Prostate gland (tissue), 2 donors: ENCODE measurements around the gene RPL29. TPM values are rescaled to one million over a fixed set of nuclear protein-coding genes. Genes with fewer than 3 reads are reported as not detected.

Experiments used
- DNase-seq: peaks from one replicate; pipeline ENCODE4 v3.0.0-alpha.2; 2019; ENCODE audit warnings: low spot score
- H3K27ac ChIP-seq, 2 donors: fragments of 200-600 bp; sonication (generic); 2 replicates each; pipeline ENCODE4 v1.5.1; 2017 to 2019
- H3K27me3 ChIP-seq: fragments of 200-600 bp; sonication (generic); replicated peaks from 2 replicates; pipeline ENCODE4 v1.5.1; 2019; ENCODE audit not compliant: insufficient read depth
- H3K36me3 ChIP-seq, 2 donors: fragments of 200-600 bp; sonication (generic); 1 replicate in 1 of 2; 2 replicates in 1 of 2; pipeline versions ENCODE4 v1.5.1 to v1.8.1; 2017 to 2019
- H3K4me1 ChIP-seq: fragments of 200-600 bp; sonication (generic); replicated peaks from 2 replicates; pipeline ENCODE4 v1.5.1; 2019
- H3K4me3 ChIP-seq, 2 donors: fragments of 200-600 bp; sonication (generic); 2 replicates each; pipeline ENCODE4 v1.5.1; 2017 to 2019
- H3K9me3 ChIP-seq: fragments of 200-600 bp; sonication (generic); 2 replicates; pipeline ENCODE4 v1.5.1; 2017
- POLR2A ChIP-seq: fragments of 450-650 bp; IDR thresholded peaks from one replicate; pipeline ENCODE4 v1.6.1; 2016; ENCODE audit warnings: antibody characterized with exemption, mild to moderate bottlenecking
- POLR2AphosphoS5 ChIP-seq: sonication (generic); formaldehyde crosslinking; IDR thresholded peaks from one replicate; pipeline ENCODE4 v1.6.1; 2017; ENCODE audit warnings: antibody characterized with exemption
- WGBS: methylation state at CpG from one replicate; pipeline ENCODE4 v1.1.5; 2018; 5-methylcytosine and 5-hydroxymethylcytosine counted together
- intact Hi-C: fragments of 100-400 bp; cut with DNase I; formaldehyde crosslinking; loops from one replicate; pipeline ENCODE4 v1.14.2; 2022
- total RNA-seq, 2 donors: library from RNA; depleted of rRNA; stranded (reverse); fragments of >200 nt; gene quantifications; one replicate each; pipeline ENCODE4 v1.1.0, GENCODE V29; 2016
- TF ChIP-seq, protein P1 (sequence below), 4 experiments: fragments of 200-600 bp in 2 of 4; fragments of 450-650 bp in 2 of 4; sonication (generic) in 2 of 4; IDR thresholded peaks; 1 replicate in 3 of 4; 2 replicates in 1 of 4; pipeline ENCODE4 v1.5.1; 2016 to 2019; ENCODE audit warnings: antibody characterized with exemption in 4 of 4, mild to moderate bottlenecking in 2 of 4, moderate library complexity in 2 of 4

RPL29 gene
- total RNA-seq, 2 donors from 2014 or later = 1,249 to 2,015 TPM

GRCh38 chr3:51980253-51980652 lies 15.4 kb downstream of the RPL29 start:
- H3K27me3 ChIP-seq = no peaks in the 10 kb centered on the region
- intact Hi-C loops = no loop called here
- H3K4me3 ChIP-seq = no peak overlapping the region
- H3K4me1 ChIP-seq = peaks cover 16% of the 10 kb centered on the region
- no peak overlapping the region for H3K27ac ChIP-seq
- WGBS = 96% methylated on average over 10 of the region's 10 CpGs
- H3K9me3 ChIP-seq = no peaks in the 10 kb centered on the region
- no peaks in the 10 kb centered on the region for H3K36me3 ChIP-seq
- TF ChIP-seq POLR2AphosphoS5 (no peak), POLR2A (no peak)
- TF ChIP-seq, protein P1, sequence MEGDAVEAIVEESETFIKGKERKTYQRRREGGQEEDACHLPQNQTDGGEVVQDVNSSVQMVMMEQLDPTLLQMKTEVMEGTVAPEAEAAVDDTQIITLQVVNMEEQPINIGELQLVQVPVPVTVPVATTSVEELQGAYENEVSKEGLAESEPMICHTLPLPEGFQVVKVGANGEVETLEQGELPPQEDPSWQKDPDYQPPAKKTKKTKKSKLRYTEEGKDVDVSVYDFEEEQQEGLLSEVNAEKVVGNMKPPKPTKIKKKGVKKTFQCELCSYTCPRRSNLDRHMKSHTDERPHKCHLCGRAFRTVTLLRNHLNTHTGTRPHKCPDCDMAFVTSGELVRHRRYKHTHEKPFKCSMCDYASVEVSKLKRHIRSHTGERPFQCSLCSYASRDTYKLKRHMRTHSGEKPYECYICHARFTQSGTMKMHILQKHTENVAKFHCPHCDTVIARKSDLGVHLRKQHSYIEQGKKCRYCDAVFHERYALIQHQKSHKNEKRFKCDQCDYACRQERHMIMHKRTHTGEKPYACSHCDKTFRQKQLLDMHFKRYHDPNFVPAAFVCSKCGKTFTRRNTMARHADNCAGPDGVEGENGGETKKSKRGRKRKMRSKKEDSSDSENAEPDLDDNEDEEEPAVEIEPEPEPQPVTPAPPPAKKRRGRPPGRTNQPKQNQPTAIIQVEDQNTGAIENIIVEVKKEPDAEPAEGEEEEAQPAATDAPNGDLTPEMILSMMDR (IDR thresholded peaks at IDR 0.05) = no peak
- no peak for DNase-seq

DNA sequence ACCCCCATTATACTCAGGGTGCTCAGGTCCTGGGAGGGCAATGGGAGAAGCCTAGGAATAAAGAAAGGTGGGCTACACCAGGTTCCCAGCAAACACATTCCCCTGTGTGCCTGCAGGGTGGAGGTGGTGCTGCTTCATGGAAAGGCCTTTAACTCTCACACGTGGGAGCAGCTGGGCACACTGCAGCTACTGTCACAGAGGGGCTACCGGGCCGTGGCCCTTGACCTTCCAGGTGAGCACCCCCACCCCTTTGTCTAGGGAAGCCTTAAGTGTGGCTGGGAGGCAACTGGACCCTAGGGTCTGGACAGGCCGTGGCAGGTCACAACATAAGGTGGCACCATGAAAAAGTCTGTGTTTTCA lies 17.6 kb downstream of the RPL29 start:
- Histone ChIP-seq H3K4me3 (no peak overlapping the region), H3K4me1 (peaks cover 17% of the 10 kb centered on the region), H3K27ac (no peak overlapping the region), H3K36me3 (no peaks in the 10 kb centered on the region), H3K27me3 (no peaks in the 10 kb centered on the region), H3K9me3 (no peaks in the 10 kb centered on the region)
- no peak for DNase-seq
- 86% methylated on average over 4 of the region's 4 CpGs for WGBS
- intact Hi-C loops = no loop called here
- no peak for TF ChIP-seq POLR2A

- WGBS = 81% methylated on average over 9 of the region's 9 CpGs
- Histone ChIP-seq H3K27me3 (no peaks in the 10 kb centered on the region), H3K36me3 (no peaks in the 10 kb centered on the region), H3K27ac (no peak overlapping the region), H3K9me3 (no peaks in the 10 kb centered on the region), H3K4me1 (peaks cover 17% of the 10 kb centered on the region), H3K4me3 (no peak overlapping the region)
- DNase-seq = no peak
- TF ChIP-seq, protein P1 (IDR thresholded peaks at IDR 0.05) = no peak
- TF ChIP-seq POLR2A = no peak
- intact Hi-C loops = no loop called here
These were observed 18.1 kb downstream of the RPL29 start for GRCh38 chr3:51977446-51978142.

DNA sequence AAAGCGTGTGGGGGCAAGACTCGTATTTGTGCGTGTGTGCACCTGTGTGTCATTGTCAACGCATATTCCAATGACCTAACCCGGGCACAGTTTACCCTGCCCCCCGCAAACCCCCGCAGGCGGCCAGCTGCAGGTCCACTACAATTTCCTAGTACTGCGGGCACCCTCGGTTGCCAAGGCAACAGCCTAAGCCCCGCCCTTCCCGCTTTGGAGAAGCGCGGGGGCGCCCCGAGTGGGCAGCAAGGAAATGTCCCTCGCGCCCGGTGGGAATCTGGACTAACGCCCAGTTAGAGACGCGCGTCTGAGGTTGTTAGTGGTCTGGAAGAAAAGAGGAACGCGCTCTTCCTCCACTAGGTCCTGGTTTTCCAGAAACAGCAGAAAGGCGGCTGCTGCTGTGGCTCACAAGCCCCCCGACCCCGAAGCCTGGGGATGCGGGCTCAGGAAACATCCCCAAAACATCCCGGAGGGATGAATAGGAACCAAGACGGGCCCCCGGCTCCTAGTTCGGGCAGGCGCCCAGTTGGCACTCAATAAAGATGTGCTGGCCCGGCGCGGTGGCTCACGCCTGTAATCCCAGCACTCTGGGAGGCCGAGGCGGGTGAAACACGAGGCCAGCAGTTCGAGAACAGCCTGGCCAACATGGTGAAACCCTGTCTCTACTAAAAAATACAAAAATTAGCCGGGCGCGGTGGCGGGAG lies 19.7 kb downstream of the RPL29 start:
- peak overlapping the region; percentile 54 to 67 for H3K4me3 ChIP-seq

GRCh38 chr3:51974963-51975851 lies 20.5 kb downstream of the RPL29 start, which contains the start of gene ABHD14A:
ABHD14A (plus strand) TSS chr3:51975064; CDS start chr3:51975136, 72 bp downstream.
- Histone ChIP-seq H3K27ac (peak within 1 kb of the TSS; percentile 90 to 91), H3K4me1 (peaks cover 14% of the 10 kb centered on the region), H3K9me3 (no peaks in the 10 kb centered on the region), H3K36me3 (no peaks in the 10 kb centered on the region), H3K4me3 (peak within 1 kb of the TSS; percentile 54 to 67), H3K27me3 (no peaks in the 10 kb centered on the region)
- no peak for TF ChIP-seq POLR2AphosphoS5
- TF ChIP-seq, protein P1 (IDR thresholded peaks at IDR 0.05) = peak in 2 of 4 experiments; percentile 6 to 26
- peak; percentile 74 for TF ChIP-seq POLR2A
- WGBS = 2% methylated on average over 37 of the region's 63 CpGs
- intact Hi-C loops = loop anchor here (2.0 kb wide), 1 partner anchor 32 kb away; the partner anchor contains the start of gene PARP3
- DNase-seq = peak; percentile 59

More for the DNA sequence above, 19.7 kb downstream of the RPL29 start:
- intact Hi-C loops = loop anchor here (2.0 kb wide), 1 partner anchor 33 kb away; the partner anchor contains the start of gene PARP3
- H3K27ac ChIP-seq = peak overlapping the region in 1 of 2 donors; percentile 38
- WGBS = 30% methylated on average over 46 of the region's 46 CpGs
- no peaks in the 10 kb centered on the region for H3K27me3 ChIP-seq
- TF ChIP-seq POLR2AphosphoS5 = no peak
- peaks cover 14% of the 10 kb centered on the region for H3K4me1 ChIP-seq
- no peaks in the 10 kb centered on the region for H3K36me3 ChIP-seq
- no peak for DNase-seq
- H3K9me3 ChIP-seq = no peaks in the 10 kb centered on the region
